Endodermal cell (in vitro differentiated cells): ENCODE results near the gene MIB1. TPM values are rescaled to one million over a fixed set of nuclear protein-coding genes. Genes with fewer than 3 reads are reported as not detected.

Experiments
- DNase-seq: peaks from one replicate; pipeline ENCODE4 v3.0.0-alpha.2; 2017
- H3K27ac ChIP-seq: 2 replicates; pipeline ENCODE4 v1.5.1; 2013; ENCODE audit warnings: mild to moderate bottlenecking, low read depth, low read length, moderate library complexity
- H3K27me3 ChIP-seq: 2 replicates; pipeline ENCODE4 v1.6.1; 2013; ENCODE audit warnings: mild to moderate bottlenecking, low read length, moderate library complexity; ENCODE audit not compliant: insufficient read depth, control insufficient read depth, poor library complexity, severe bottlenecking
- H3K36me3 ChIP-seq: 2 replicates; pipeline ENCODE4 v1.7.0; 2013; ENCODE audit warnings: mild to moderate bottlenecking, low read length, moderate library complexity; ENCODE audit not compliant: control insufficient read depth, insufficient read depth
- H3K4me1 ChIP-seq: one replicate; pipeline ENCODE4 v1.7.0; 2013; ENCODE audit warnings: low read length; ENCODE audit not compliant: control insufficient read depth, insufficient read depth
- H3K4me3 ChIP-seq: 2 replicates; pipeline ENCODE4 v1.5.1; 2013; ENCODE audit warnings: mild to moderate bottlenecking, low read length, moderate library complexity
- H3K9ac ChIP-seq: 2 replicates; pipeline ENCODE4 v1.6.1; 2013; ENCODE audit warnings: mild to moderate bottlenecking, low read length, moderate library complexity; ENCODE audit not compliant: poor library complexity, severe bottlenecking; ENCODE audit errors: extremely low read depth
- H3K9me3 ChIP-seq: 2 replicates; pipeline ENCODE4 v1.6.1; 2013; ENCODE audit warnings: mild to moderate bottlenecking, low read length, moderate library complexity; ENCODE audit not compliant: control insufficient read depth
- H3K27ac Mint-ChIP-seq: 2 replicates; pipeline ENCODE4 v1.8.0; 2020; ENCODE audit warnings: mixed read lengths
- H3K27me3 Mint-ChIP-seq: 2 replicates; pipeline ENCODE4 v1.8.0; 2021; ENCODE audit warnings: mild to moderate bottlenecking, mixed read lengths; ENCODE audit not compliant: insufficient read depth
- H3K36me3 Mint-ChIP-seq: 2 replicates; pipeline ENCODE4 v1.8.0; 2020; ENCODE audit warnings: low read depth, mixed read lengths
- H3K4me1 Mint-ChIP-seq: 2 replicates; pipeline ENCODE4 v1.8.0; 2020; ENCODE audit warnings: mixed read lengths
- H3K4me3 Mint-ChIP-seq: 2 replicates; pipeline ENCODE4 v1.8.0; 2020; ENCODE audit warnings: mild to moderate bottlenecking, moderate library complexity, mixed read lengths
- H3K9me3 Mint-ChIP-seq: 2 replicates; pipeline ENCODE4 v1.8.0; 2020; ENCODE audit warnings: mild to moderate bottlenecking, mixed read lengths
- WGBS, 2 experiments: methylation state at CpG; one replicate each; pipeline versions ENCODE4 v1.1.5 to v1.1.7; 2013; ENCODE audit warnings: missing lambda C conversion rate in 2 of 2, mixed read lengths in 1 of 2; ENCODE audit not compliant: insufficient coverage in 1 of 2, insufficient read length in 1 of 2; 5-methylcytosine and 5-hydroxymethylcytosine counted together
- total RNA-seq, 2 donors: library from RNA; stranded (reverse); fragmentation: NEBNext Ultra II Directional in 1 of 2; extraction: Animal tissue kit (Norgen Biotek cat#: 25700) in 1 of 2; gene quantifications; 2 replicates in 1 of 2; 3 replicates in 1 of 2; pipeline ENCODE4 v1.2.1, GENCODE V29; 2021
- TF ChIP-seq, protein P1 (sequence below): fragments of 200-600 bp; sonication (generic); conservative IDR thresholded peaks from 2 replicates; pipeline ENCODE4 v1.5.0; 2021; ENCODE audit warnings: antibody characterized with exemption, mild to moderate bottlenecking

Gene MIB1
- total RNA-seq, 2 donors from 2014 or later, result 66.4 to 75.0 TPM

DNA sequence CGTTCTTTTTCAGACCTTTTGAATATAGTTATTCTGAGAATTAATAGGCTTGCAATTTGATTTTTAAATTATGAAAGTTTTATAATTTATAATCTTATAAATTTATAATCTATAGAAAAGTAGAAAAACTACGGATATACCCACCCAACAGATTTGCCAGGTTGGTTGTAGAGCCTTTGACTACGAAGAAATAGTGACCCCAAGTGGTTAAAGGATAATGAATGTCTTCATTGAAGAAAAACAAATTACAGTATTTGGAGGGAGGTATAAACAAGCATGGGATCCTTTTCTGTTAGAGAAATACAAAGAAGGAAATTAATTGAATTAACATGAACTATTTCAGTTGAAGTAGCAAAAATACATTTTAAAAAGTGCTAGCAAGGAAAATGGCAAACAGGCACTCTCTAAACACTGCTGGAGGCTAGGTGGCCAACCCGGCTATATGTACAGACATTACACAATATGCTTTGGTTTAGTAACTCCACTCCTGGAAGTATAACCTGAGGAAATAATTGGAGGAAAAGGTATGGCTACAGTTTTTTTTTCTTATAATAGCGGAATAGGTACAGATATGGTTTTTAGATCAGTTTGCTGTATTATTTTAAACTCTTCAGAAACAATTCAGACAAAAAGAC lies 110.9 kb downstream of the MIB1 start:
- Mint-ChIP-seq H3K4me3 (no peak overlapping the region), H3K27ac (no peak overlapping the region), H3K9me3 (no peaks in the 10 kb centered on the region), H3K36me3 (peaks cover 31% of the 10 kb centered on the region), H3K27me3 (no peaks in the 10 kb centered on the region), H3K4me1 (peaks cover 14% of the 10 kb centered on the region)
- no peaks in the 10 kb centered on the region for H3K9me3 ChIP-seq
- no peak overlapping the region for H3K27ac ChIP-seq
- H3K27me3 ChIP-seq, result no peaks in the 10 kb centered on the region
- H3K9ac ChIP-seq, result no peak overlapping the region
- H3K36me3 ChIP-seq, result peaks cover 61% of the 10 kb centered on the region
- no peak overlapping the region for H3K4me3 ChIP-seq
- TF ChIP-seq, protein P1, sequence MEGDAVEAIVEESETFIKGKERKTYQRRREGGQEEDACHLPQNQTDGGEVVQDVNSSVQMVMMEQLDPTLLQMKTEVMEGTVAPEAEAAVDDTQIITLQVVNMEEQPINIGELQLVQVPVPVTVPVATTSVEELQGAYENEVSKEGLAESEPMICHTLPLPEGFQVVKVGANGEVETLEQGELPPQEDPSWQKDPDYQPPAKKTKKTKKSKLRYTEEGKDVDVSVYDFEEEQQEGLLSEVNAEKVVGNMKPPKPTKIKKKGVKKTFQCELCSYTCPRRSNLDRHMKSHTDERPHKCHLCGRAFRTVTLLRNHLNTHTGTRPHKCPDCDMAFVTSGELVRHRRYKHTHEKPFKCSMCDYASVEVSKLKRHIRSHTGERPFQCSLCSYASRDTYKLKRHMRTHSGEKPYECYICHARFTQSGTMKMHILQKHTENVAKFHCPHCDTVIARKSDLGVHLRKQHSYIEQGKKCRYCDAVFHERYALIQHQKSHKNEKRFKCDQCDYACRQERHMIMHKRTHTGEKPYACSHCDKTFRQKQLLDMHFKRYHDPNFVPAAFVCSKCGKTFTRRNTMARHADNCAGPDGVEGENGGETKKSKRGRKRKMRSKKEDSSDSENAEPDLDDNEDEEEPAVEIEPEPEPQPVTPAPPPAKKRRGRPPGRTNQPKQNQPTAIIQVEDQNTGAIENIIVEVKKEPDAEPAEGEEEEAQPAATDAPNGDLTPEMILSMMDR, result peak; percentile 68
- 83 to 97% methylated on average over 2 to 4 of the region's 5 CpGs for WGBS, 2 experiments
- DNase-seq, result no peak
- H3K4me1 ChIP-seq, result peaks cover 6% of the 10 kb centered on the region

- no peak for DNase-seq
- peaks cover 6% of the 10 kb centered on the region for H3K4me1 ChIP-seq
- H3K9me3 ChIP-seq, result no peaks in the 10 kb centered on the region
- Mint-ChIP-seq H3K27ac (no peak overlapping the region), H3K27me3 (no peaks in the 10 kb centered on the region), H3K36me3 (peaks cover 34% of the 10 kb centered on the region), H3K4me1 (peaks cover 14% of the 10 kb centered on the region), H3K4me3 (no peak overlapping the region), H3K9me3 (no peaks in the 10 kb centered on the region)
- peaks cover 60% of the 10 kb centered on the region for H3K36me3 ChIP-seq
- WGBS, 2 experiments, result 86 to 96% methylated on average over 1 to 3 of the region's 3 CpGs
- H3K4me3 ChIP-seq, result no peak overlapping the region
- TF ChIP-seq, protein P1, result no peak
- no peak overlapping the region for H3K9ac ChIP-seq
- no peaks in the 10 kb centered on the region for H3K27me3 ChIP-seq
- H3K27ac ChIP-seq, result no peak overlapping the region
Measured at GRCh38 chr18:21853016-21853415, 112.4 kb downstream of the MIB1 start.

GRCh38 chr18:21853775-21854552 lies 113.4 kb downstream of the MIB1 start:
- H3K4me3 ChIP-seq, result no peak overlapping the region
- H3K9me3 ChIP-seq, result no peaks in the 10 kb centered on the region
- H3K27me3 ChIP-seq, result no peaks in the 10 kb centered on the region
- 96% methylated on average over 5 of the region's 6 CpGs; no CpG with 5 or more reads in 1 of the 2 experiments for WGBS, 2 experiments
- TF ChIP-seq, protein P1, result no peak
- H3K9ac ChIP-seq, result no peak overlapping the region
- peaks cover 6% of the 10 kb centered on the region for H3K4me1 ChIP-seq
- DNase-seq, result no peak
- Mint-ChIP-seq H3K9me3 (no peaks in the 10 kb centered on the region), H3K4me3 (no peak overlapping the region), H3K27me3 (no peaks in the 10 kb centered on the region), H3K4me1 (peaks cover 14% of the 10 kb centered on the region), H3K36me3 (peaks cover 34% of the 10 kb centered on the region), H3K27ac (no peak overlapping the region)
- H3K27ac ChIP-seq, result no peak overlapping the region
- peaks cover 62% of the 10 kb centered on the region for H3K36me3 ChIP-seq
